Body of pancreas (tissue), 4 donors: ENCODE data around the gene RAPGEF5.

Source experiments
- POLR2A ChIP-seq, 3 donors: fragments of 450-650 bp; IDR thresholded peaks; one replicate each; pipeline ENCODE4 v1.6.1; 2016; ENCODE audit warnings: antibody characterized with exemption in 3 of 3, mild to moderate bottlenecking in 2 of 3
- TF ChIP-seq, protein P1 (sequence below), 7 experiments: fragments of 450-650 bp in 4 of 7; fragments of 200-600 bp in 3 of 7; sonication (generic) in 3 of 7; IDR thresholded peaks; one replicate each; pipeline ENCODE4 v1.5.1; 2016 to 2019; ENCODE audit warnings: antibody characterized with exemption in 7 of 7

- TF ChIP-seq, protein P1, sequence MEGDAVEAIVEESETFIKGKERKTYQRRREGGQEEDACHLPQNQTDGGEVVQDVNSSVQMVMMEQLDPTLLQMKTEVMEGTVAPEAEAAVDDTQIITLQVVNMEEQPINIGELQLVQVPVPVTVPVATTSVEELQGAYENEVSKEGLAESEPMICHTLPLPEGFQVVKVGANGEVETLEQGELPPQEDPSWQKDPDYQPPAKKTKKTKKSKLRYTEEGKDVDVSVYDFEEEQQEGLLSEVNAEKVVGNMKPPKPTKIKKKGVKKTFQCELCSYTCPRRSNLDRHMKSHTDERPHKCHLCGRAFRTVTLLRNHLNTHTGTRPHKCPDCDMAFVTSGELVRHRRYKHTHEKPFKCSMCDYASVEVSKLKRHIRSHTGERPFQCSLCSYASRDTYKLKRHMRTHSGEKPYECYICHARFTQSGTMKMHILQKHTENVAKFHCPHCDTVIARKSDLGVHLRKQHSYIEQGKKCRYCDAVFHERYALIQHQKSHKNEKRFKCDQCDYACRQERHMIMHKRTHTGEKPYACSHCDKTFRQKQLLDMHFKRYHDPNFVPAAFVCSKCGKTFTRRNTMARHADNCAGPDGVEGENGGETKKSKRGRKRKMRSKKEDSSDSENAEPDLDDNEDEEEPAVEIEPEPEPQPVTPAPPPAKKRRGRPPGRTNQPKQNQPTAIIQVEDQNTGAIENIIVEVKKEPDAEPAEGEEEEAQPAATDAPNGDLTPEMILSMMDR (IDR thresholded peaks at IDR 0.05), result no peak
- no peak for TF ChIP-seq POLR2A (IDR thresholded peaks at IDR 0.05)
These were observed 49.8 kb upstream of the RAPGEF5 start for GRCh38 chr7:22406715-22407114.
